Breast epithelium (tissue), 3 donors: ENCODE data around the gene CALML3.

Source experiments
- POLR2A ChIP-seq: fragments of 450-650 bp; IDR thresholded peaks from one replicate; pipeline ENCODE4 v1.6.1; 2016; ENCODE audit warnings: antibody characterized with exemption, mild to moderate bottlenecking, moderate library complexity
- POLR2AphosphoS5 ChIP-seq, 3 donors: sonication (generic); formaldehyde crosslinking; IDR thresholded peaks; one replicate each; pipeline ENCODE4 v1.6.1; 2017; ENCODE audit warnings: antibody characterized with exemption in 3 of 3
- TF ChIP-seq, protein P1 (sequence below), 3 donors: fragments of 450-650 bp; IDR thresholded peaks; one replicate each; pipeline ENCODE4 v1.5.1; 2016 to 2017; ENCODE audit warnings: antibody characterized with exemption in 3 of 3, mild to moderate bottlenecking in 3 of 3, moderate library complexity in 3 of 3

DNA sequence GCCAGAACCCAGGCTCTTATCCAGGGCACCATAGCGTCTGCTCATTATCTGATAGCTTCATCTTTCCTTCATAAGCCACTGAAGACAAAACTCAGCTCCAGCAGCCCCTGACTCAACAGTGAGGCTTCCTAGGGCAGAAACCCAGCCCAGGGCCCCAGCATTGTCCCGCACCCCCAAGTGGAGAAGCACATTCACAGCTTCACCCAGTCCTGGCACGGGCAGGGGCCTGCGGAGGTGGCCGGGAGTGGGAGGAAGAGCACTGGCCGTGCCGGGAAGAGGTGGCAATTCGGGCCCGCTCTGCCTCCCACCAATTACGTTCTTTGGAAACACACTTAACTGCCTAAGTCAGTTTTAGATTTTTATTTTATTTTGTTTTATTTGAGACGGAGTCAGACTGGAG lies 15.1 kb upstream of the CALML3 start:
- TF ChIP-seq, protein P1, sequence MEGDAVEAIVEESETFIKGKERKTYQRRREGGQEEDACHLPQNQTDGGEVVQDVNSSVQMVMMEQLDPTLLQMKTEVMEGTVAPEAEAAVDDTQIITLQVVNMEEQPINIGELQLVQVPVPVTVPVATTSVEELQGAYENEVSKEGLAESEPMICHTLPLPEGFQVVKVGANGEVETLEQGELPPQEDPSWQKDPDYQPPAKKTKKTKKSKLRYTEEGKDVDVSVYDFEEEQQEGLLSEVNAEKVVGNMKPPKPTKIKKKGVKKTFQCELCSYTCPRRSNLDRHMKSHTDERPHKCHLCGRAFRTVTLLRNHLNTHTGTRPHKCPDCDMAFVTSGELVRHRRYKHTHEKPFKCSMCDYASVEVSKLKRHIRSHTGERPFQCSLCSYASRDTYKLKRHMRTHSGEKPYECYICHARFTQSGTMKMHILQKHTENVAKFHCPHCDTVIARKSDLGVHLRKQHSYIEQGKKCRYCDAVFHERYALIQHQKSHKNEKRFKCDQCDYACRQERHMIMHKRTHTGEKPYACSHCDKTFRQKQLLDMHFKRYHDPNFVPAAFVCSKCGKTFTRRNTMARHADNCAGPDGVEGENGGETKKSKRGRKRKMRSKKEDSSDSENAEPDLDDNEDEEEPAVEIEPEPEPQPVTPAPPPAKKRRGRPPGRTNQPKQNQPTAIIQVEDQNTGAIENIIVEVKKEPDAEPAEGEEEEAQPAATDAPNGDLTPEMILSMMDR (IDR thresholded peaks at IDR 0.05): no peak
- TF ChIP-seq POLR2A (no peak), POLR2AphosphoS5 (IDR thresholded peaks at IDR 0.05) (no peak)
